Uterus (tissue), 2 donors: Measurements from ENCODE around the gene TSPAN4.

ENCODE experiments used
- CTCF ChIP-seq, 4 experiments: fragments of 200-600 bp in 2 of 4; fragments of 450-650 bp in 2 of 4; sonication (generic) in 2 of 4; IDR thresholded peaks; one replicate each; pipeline ENCODE4 v1.5.1; 2016 to 2019; ENCODE audit warnings: antibody characterized with exemption in 4 of 4, mild to moderate bottlenecking in 2 of 4, moderate library complexity in 1 of 4
- POLR2A ChIP-seq, 2 donors: fragments of 450-650 bp; IDR thresholded peaks; one replicate each; pipeline ENCODE4 v1.6.1; 2016; ENCODE audit warnings: antibody characterized with exemption in 2 of 2, mild to moderate bottlenecking in 1 of 2, moderate library complexity in 1 of 2

GRCh38 chr11:900545-900944, 57.9 kb downstream of the TSPAN4 start:
- no peak for TF ChIP-seq CTCF (IDR thresholded peaks at IDR 0.05)
- no peak for TF ChIP-seq POLR2A (IDR thresholded peaks at IDR 0.05)
